ENCODE results near the gene SPINT1.

- TF ChIP-seq EP300 (IDR thresholded peaks at IDR 0.05; ENCODE audit: low read depth) (no peak), CTCF (IDR thresholded peaks at IDR 0.05) (no peak)
Measured at GRCh38 chr15:40858706-40859105, 14.9 kb downstream of the SPINT1 start.

Measured in transverse colon (tissue), 3 donors.